GM12891 (cell line): ENCODE data around the gene VEZT.

Experiments
- PAX5 ChIP-seq: IDR thresholded peaks from 2 replicates; pipeline ENCODE4 v1.6.1; 2011; ENCODE audit warnings: low read length, moderate library complexity, mild to moderate bottlenecking; ENCODE audit not compliant: insufficient read depth, severe bottlenecking
- POLR2A ChIP-seq: IDR thresholded peaks from 2 replicates; pipeline ENCODE4 v1.6.1; 2011; ENCODE audit warnings: low read depth, low read length, control low read depth
- POLR2AphosphoS5 ChIP-seq: IDR thresholded peaks from 2 replicates; pipeline ENCODE4 v1.6.1; 2011; ENCODE audit warnings: low read depth, low read length, control low read depth
- SPI1 ChIP-seq: IDR thresholded peaks from 2 replicates; pipeline ENCODE4 v1.6.1; 2011; ENCODE audit warnings: low read depth, low read length, control low read depth
- TAF1 ChIP-seq: IDR thresholded peaks from 2 replicates; pipeline ENCODE4 v1.6.1; 2011; ENCODE audit warnings: low read depth, low read length, control low read depth

- TF ChIP-seq POLR2AphosphoS5: no peak
- no peak for TF ChIP-seq POLR2A
- no peak for TF ChIP-seq TAF1
- TF ChIP-seq SPI1: no peak
- TF ChIP-seq PAX5: no peak
Measured at GRCh38 chr12:95286713-95287112, 69.1 kb downstream of the VEZT start.
